ES-I3 (cell line): ENCODE measurements around the gene DGKZ.

ENCODE experiments used
- H3K36me3 ChIP-seq: 2 replicates; pipeline ENCODE4 v1.6.1; 2013; ENCODE audit warnings: mild to moderate bottlenecking, low read length, control low read depth, moderate library complexity; ENCODE audit not compliant: insufficient read depth
- H3K4me1 ChIP-seq: 2 replicates; pipeline ENCODE4 v1.6.1; 2013; ENCODE audit warnings: mild to moderate bottlenecking, control low read depth, low read length; ENCODE audit not compliant: insufficient read depth
- H3K9ac ChIP-seq: 2 replicates; pipeline ENCODE4 v1.6.1; 2013; ENCODE audit warnings: low read depth, mild to moderate bottlenecking, low read length, moderate library complexity
- H3K9me3 ChIP-seq: 2 replicates; pipeline ENCODE4 v1.6.1; 2013; ENCODE audit warnings: mild to moderate bottlenecking, low read length, moderate library complexity; ENCODE audit not compliant: control insufficient read depth, insufficient read depth

The DGKZ gene

DNA sequence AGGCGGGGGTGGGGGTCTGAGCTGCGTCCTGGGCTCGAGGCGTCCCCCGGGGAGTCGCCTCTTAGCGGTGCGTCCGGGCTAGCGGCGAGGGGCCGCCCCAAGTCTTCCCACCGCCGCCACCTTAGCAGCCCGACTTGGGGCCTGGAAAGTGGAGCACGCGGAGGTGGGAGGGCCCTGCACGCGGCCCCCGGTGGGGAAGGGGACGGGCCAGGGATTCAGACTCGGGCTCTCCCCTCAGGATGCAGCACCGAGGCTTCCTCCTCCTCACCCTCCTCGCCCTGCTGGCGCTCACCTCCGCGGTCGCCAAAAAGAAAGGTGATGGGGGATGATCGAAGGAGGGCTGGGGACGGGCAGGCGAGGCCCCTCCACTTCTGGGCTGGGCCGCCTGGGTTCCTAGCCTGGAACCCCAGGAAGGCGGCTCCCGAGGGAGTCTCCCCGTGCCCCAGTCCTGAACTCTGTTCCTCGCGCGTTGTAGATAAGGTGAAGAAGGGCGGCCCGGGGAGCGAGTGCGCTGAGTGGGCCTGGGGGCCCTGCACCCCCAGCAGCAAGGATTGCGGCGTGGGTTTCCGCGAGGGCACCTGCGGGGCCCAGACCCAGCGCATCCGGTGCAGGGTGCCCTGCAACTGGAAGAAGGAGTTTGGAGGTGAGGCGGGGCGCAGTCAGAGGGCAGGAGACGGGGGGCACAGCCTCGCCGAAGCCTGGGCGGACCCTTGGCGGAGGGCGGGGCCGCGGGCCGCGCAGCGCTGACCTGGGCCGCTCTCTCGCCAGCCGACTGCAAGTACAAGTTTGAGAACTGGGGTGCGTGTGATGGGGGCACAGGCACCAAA lies 34.8 kb downstream of the DGKZ start:
- Histone ChIP-seq H3K36me3 (peaks cover 4% of the 10 kb centered on the region), H3K4me1 (peaks cover 17% of the 10 kb centered on the region), H3K9ac (peak overlapping the region; percentile 91), H3K9me3 (no peaks in the 10 kb centered on the region)

DNA sequence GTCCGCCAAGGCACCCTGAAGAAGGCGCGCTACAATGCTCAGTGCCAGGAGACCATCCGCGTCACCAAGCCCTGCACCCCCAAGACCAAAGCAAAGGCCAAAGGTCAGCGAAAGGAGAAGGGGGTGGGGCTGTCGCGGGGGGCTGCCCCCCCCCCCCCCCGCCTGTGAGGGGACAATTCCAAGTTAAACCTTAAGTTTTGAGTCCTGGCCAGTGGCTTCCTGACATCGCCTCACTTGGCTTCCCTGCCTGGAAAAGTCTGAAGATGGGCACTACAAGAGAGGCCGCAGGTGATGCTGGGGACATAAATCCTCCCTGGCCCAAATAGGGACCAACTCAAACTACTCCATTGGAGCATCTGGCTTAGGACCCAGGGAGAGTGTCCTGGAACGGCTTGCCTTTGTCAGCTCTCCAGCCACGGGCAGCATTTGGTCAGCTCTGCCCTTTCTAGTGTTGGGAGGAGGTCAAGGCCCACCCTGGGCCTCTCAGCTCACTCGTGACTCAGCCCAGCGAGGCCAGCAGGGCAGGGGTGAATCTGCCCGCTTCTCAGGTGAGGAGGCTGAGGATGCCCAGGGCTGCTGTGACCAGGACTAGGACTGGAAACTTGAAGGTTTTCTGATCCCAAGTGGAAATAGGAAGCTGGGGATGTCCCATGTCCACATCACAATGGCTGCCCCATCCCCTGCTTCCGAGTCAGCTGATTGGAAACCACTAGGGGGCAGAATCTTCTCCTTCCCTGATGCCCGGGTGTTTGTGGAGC lies 35.6 kb downstream of the DGKZ start:
- Histone ChIP-seq H3K9ac (peak overlapping the region; percentile 91), H3K36me3 (peaks cover under 1% of the 10 kb centered on the region; the same call in 1 of the 2 replicates), H3K9me3 (no peaks in the 10 kb centered on the region), H3K4me1 (peaks cover 21% of the 10 kb centered on the region)

DNA sequence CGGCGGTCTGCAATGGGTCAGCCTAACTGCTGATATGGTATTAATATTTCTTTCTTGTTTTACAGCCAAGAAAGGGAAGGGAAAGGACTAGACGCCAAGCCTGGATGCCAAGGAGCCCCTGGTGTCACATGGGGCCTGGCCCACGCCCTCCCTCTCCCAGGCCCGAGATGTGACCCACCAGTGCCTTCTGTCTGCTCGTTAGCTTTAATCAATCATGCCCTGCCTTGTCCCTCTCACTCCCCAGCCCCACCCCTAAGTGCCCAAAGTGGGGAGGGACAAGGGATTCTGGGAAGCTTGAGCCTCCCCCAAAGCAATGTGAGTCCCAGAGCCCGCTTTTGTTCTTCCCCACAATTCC lies 36.1 kb downstream of the DGKZ start:
- Histone ChIP-seq H3K9ac (no peak overlapping the region), H3K9me3 (no peaks in the 10 kb centered on the region), H3K36me3 (no peaks in the 10 kb centered on the region), H3K4me1 (peaks cover 23% of the 10 kb centered on the region)

DNA sequence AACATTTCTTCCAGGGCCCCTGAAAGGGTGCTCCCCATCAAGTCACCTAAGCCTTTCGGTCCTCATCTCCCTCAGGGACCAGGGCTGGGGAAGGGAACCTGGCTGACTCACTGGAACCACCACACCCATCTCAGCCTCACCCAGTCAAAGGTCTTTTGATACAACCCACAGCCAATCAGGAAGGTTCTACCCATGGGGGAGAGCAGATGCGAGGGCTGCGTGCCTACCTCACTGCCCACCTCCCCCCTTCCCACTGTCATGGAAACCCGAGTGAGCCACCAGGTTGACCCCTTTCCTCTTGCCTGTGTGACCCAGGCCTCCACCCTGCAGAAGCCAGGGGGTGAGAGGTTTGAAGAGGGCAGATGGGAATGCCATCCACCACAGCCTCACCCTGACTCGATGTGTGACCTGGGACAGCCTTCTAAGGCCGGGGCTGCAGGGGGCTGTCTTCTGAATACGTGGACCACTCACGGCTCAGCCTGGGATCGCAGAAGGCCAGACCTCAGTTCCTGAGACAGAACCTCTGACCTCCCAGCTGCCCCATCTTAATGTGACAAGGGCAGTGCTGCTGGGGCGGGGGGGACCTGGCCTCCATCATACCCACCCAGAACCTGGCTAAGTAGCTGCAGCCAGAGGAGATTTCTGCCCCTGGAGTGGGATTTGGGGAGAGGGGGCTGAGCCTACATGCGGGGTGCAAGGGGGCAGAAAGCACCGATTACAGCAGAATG lies 36.9 kb downstream of the DGKZ start:
- Histone ChIP-seq H3K36me3 (no peaks in the 10 kb centered on the region), H3K4me1 (peaks cover 23% of the 10 kb centered on the region), H3K9me3 (no peaks in the 10 kb centered on the region), H3K9ac (no peak overlapping the region)

GRCh38 chr11:46385169-46386004 lies 38.1 kb downstream of the DGKZ start:
- H3K9ac ChIP-seq: no peak overlapping the region
- H3K9me3 ChIP-seq: no peaks in the 10 kb centered on the region
- no peaks in the 10 kb centered on the region for H3K36me3 ChIP-seq
- peaks cover 21% of the 10 kb centered on the region for H3K4me1 ChIP-seq

GRCh38 chr11:46386005-46386578 lies 38.8 kb downstream of the DGKZ start:
- Histone ChIP-seq H3K9me3 (no peaks in the 10 kb centered on the region), H3K4me1 (peaks cover 21% of the 10 kb centered on the region), H3K9ac (no peak overlapping the region)

GRCh38 chr11:46386674-46387073 lies 39.4 kb downstream of the DGKZ start:
- Histone ChIP-seq H3K4me1 (peaks cover 21% of the 10 kb centered on the region), H3K9ac (no peak overlapping the region), H3K9me3 (no peaks in the 10 kb centered on the region), H3K36me3 (no peaks in the 10 kb centered on the region)

More at GRCh38 chr11:46386005-46386578, 38.8 kb downstream of the DGKZ start:
- no peaks in the 10 kb centered on the region for H3K36me3 ChIP-seq

DNA sequence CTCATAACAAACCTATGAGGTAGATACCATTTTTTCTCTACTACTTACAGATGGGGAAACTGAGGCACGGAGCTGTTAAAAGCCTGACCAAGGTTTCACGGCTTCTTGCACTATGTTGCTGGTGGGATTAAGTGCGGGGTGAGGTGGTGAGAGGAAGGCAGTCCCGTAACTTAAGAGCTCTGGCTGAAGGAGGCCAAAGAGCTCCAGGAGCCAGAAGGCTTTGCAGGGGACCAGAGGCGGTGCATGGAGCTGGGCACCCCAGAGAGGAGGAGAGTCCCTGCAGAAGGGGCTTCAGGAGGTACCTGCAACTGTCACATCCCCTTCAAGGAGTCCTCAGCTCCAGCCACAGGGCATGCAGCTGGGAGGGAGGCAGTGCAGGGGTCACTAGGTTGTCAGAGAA lies 40.2 kb downstream of the DGKZ start:
- no peaks in the 10 kb centered on the region for H3K9me3 ChIP-seq
- H3K4me1 ChIP-seq: peaks cover 21% of the 10 kb centered on the region
- H3K9ac ChIP-seq: no peak overlapping the region
- H3K36me3 ChIP-seq: no peaks in the 10 kb centered on the region

DNA sequence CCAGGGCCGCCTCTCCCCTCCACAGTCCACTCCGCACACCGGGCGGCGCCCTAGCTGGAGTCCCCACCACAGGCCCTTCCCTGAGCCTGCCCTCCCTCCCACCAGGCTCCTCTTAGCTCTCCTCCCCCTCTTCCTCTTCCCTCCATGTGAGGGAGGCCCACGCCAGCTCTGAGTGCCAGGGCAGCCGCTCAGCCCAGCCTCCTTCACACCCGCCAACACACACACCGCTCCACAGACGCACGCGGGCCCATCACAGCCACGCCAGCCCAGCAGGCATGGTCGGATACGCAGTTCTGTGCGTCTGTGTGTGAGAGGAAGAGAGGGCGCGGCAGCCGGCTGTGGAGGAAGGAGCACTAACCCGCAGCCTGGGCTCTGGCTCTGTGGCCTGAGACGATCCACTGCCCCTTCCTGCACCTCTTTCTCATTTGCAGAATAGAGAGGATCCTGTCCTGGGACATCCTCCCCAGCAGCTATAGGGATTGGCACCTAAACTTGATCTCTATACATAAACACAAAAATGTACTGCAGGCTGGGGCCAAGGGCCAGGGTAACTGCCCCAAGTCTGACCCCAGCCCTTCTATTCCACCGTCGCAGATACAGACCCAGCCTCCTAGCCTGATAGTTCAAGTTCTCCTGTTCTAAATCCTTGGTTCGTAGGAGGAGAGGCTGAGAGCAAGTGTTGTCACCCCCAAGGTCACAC lies 40.8 kb downstream of the DGKZ start:
- Histone ChIP-seq H3K9ac (peak overlapping the region; percentile 11; the same call in 1 of the 2 replicates), H3K9me3 (no peaks in the 10 kb centered on the region; the same call in 1 of the 2 replicates), H3K36me3 (no peaks in the 10 kb centered on the region), H3K4me1 (peaks cover 17% of the 10 kb centered on the region)

DNA sequence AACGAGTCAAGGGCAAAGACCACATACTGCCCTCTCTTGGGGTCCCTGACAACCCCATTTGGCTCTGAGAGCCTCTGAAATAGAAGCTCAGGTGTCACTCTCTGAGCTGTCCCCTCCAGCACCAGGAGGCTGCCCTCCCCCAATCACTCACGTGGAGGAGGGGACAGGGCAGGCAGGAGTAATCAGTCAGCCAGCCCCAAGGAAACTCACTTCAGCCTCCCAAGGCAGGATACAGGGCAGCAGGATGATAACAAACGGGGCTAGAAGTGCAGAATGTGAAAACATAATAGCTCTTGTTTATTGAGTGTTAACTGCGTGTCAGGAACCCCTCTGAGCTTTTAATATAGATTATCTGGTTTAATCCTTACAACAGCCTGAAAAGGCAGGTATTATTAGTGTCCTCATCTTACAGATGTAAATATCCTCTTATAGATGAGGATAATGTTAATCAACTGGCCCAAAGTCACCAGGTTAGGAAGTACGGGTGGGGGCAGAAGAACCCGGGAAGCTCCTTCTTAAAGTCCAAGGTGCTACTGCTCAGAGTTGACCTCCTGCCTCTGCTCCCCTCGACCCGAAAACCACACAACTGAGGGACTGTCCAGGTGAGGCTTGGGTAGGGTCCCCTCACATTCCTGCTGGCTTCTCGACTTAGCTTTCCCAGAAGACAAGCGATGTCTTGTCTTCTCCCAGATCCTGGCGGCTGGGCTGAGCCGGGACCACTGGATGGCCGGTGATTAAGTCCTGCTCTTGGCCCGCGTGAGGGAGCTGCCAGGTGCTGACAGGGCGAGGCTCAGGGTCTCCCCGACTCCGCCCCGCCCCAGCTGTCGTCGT lies 41.6 kb downstream of the DGKZ start:
- Histone ChIP-seq H3K4me1 (peaks cover 16% of the 10 kb centered on the region; the same call in 1 of the 2 replicates), H3K9me3 (no peaks in the 10 kb centered on the region; the same call in 1 of the 2 replicates), H3K9ac (no peak overlapping the region; the same call in 1 of the 2 replicates), H3K36me3 (no peaks in the 10 kb centered on the region)

DNA sequence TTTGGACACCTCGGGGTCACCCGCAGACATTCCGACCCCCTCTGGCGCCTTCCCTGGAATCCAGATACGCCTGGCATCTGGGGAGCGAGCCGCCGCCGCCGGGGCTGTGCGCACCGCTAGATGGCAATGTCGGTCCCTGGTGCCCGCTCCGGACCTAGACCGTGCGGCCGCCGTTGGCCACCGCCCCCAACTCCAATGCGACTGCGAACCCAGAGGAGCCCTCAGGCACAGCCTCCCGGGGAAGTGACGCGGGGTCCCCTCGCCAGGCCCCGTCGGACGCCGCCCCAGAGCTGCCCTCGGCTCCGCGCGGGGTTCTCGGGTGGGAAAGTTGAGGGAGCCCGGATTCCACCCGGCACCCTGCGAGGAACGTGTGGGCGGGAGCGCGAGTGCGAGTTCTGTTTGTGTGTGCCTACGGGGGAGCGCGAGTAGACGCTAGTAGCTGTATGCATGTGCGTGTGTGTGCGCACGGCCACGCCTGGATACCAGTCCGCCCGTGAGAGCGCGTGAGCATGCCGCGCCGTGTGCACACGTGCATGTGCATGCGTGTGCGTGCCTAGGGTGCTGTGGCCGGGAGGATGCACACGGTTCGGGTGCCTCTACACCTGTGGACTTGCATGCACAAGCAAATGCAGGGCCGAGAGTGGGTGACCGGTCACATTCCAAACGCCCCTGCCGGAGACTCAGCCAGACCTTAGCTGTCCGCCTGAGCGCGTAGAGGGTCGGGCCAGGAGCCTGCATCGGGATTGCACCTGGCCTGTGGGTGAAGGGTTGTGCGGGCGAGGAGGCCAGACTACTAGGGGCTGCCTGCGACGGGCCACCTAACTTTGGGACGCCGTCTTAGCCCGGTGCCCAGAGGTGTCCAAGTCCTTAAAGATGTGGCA lies 42.4 kb downstream of the DGKZ start:
- H3K9ac ChIP-seq: peak overlapping the region; percentile 65; the same call in 1 of the 2 replicates

More for the DNA sequence above, 42.4 kb downstream of the DGKZ start:
- Histone ChIP-seq H3K9me3 (no peaks in the 10 kb centered on the region; the same call in 1 of the 2 replicates), H3K4me1 (peaks cover 15% of the 10 kb centered on the region; the same call in 1 of the 2 replicates), H3K36me3 (no peaks in the 10 kb centered on the region)
